Measurements from ENCODE around the gene SLC30A3. TPM values are rescaled to one million over a fixed set of nuclear protein-coding genes. Genes with fewer than 3 reads are reported as not detected.

Gene SLC30A3
- polyA plus RNA-seq, 1 donor from 2014 or later = not detected

DNA sequence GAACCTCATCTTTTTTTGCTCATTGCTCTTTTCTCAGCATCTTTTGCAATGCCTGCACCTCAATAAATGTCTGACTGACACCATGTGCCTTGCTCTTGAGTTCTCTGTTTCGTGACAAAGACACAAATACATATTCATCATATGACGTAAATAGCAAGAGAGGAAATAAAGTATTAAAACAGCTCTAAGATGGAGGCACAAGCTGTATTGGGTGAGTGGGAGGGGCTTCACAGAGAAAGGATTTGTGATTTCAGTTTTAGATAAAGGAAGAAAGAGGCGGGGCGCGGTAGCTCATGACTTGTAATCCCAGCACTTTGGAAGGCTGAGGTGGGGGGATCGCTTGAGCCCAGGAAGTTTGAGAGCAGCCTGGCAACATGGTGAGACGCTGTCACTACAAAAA is 42.8 kb downstream of the SLC30A3 start:
- no peak overlapping the region for H3K4me3 ChIP-seq (ENCODE audit: low read length)
- no peaks in the 10 kb centered on the region for H3K27me3 ChIP-seq (ENCODE audit: insufficient read depth, low read depth, low read length)
- no peak overlapping the region for H2AFZ ChIP-seq (ENCODE audit: low read depth, low read length)
- H3K79me2 ChIP-seq (replicated peaks; ENCODE audit: insufficient read depth, low read length) = no peaks in the 10 kb centered on the region
- no peaks in the 10 kb centered on the region for H3K36me3 ChIP-seq (ENCODE audit: insufficient read depth, low read length)
- no peaks in the 10 kb centered on the region for H3K9me2 ChIP-seq (ENCODE audit: insufficient read depth, low read length)
- no peaks in the 10 kb centered on the region for H4K20me1 ChIP-seq (ENCODE audit: insufficient read depth)
- H3K4me2 ChIP-seq (ENCODE audit: low read length) = no peak overlapping the region
- TF ChIP-seq SMC3 (conservative IDR thresholded peaks at IDR 0.05; ENCODE audit: poor library complexity) = no peak
- TF ChIP-seq, protein P1, sequence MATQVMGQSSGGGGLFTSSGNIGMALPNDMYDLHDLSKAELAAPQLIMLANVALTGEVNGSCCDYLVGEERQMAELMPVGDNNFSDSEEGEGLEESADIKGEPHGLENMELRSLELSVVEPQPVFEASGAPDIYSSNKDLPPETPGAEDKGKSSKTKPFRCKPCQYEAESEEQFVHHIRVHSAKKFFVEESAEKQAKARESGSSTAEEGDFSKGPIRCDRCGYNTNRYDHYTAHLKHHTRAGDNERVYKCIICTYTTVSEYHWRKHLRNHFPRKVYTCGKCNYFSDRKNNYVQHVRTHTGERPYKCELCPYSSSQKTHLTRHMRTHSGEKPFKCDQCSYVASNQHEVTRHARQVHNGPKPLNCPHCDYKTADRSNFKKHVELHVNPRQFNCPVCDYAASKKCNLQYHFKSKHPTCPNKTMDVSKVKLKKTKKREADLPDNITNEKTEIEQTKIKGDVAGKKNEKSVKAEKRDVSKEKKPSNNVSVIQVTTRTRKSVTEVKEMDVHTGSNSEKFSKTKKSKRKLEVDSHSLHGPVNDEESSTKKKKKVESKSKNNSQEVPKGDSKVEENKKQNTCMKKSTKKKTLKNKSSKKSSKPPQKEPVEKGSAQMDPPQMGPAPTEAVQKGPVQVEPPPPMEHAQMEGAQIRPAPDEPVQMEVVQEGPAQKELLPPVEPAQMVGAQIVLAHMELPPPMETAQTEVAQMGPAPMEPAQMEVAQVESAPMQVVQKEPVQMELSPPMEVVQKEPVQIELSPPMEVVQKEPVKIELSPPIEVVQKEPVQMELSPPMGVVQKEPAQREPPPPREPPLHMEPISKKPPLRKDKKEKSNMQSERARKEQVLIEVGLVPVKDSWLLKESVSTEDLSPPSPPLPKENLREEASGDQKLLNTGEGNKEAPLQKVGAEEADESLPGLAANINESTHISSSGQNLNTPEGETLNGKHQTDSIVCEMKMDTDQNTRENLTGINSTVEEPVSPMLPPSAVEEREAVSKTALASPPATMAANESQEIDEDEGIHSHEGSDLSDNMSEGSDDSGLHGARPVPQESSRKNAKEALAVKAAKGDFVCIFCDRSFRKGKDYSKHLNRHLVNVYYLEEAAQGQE (IDR thresholded peaks at IDR 0.05; ENCODE audit: borderline replicate concordance) = no peak
- no peak for TF ChIP-seq EP300 (conservative IDR thresholded peaks at IDR 0.05; ENCODE audit: poor library complexity, severe bottlenecking)
- no peak for TF ChIP-seq EZH2 (IDR thresholded peaks at IDR 0.05; ENCODE audit: borderline replicate concordance, insufficient read depth, low read length, poor library complexity, severe bottlenecking)
- no peak for TF ChIP-seq POLR2AphosphoS5 (IDR thresholded peaks at IDR 0.05)
- TF ChIP-seq, protein P2, sequence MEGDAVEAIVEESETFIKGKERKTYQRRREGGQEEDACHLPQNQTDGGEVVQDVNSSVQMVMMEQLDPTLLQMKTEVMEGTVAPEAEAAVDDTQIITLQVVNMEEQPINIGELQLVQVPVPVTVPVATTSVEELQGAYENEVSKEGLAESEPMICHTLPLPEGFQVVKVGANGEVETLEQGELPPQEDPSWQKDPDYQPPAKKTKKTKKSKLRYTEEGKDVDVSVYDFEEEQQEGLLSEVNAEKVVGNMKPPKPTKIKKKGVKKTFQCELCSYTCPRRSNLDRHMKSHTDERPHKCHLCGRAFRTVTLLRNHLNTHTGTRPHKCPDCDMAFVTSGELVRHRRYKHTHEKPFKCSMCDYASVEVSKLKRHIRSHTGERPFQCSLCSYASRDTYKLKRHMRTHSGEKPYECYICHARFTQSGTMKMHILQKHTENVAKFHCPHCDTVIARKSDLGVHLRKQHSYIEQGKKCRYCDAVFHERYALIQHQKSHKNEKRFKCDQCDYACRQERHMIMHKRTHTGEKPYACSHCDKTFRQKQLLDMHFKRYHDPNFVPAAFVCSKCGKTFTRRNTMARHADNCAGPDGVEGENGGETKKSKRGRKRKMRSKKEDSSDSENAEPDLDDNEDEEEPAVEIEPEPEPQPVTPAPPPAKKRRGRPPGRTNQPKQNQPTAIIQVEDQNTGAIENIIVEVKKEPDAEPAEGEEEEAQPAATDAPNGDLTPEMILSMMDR (IDR thresholded peaks at IDR 0.05; ENCODE audit: poor library complexity, severe bottlenecking) = no peak
- TF ChIP-seq MXI1 (conservative IDR thresholded peaks at IDR 0.05; ENCODE audit: poor library complexity, severe bottlenecking) = no peak
- no peak for TF ChIP-seq RAD21 (conservative IDR thresholded peaks at IDR 0.05)
- no peak for TF ChIP-seq TAF1 (IDR thresholded peaks at IDR 0.05; ENCODE audit: low read depth)
- no peak overlapping the region for H3K9ac ChIP-seq (ENCODE audit: low read length)
- no peaks in the 10 kb centered on the region for H3F3A ChIP-seq (ENCODE audit: insufficient read depth, low read length, poor library complexity, severe bottlenecking)
- H3K9me3 ChIP-seq (ENCODE audit: low read length) = no peaks in the 10 kb centered on the region
- no peak overlapping the region for H3K27ac ChIP-seq (ENCODE audit: low read length)

DNA sequence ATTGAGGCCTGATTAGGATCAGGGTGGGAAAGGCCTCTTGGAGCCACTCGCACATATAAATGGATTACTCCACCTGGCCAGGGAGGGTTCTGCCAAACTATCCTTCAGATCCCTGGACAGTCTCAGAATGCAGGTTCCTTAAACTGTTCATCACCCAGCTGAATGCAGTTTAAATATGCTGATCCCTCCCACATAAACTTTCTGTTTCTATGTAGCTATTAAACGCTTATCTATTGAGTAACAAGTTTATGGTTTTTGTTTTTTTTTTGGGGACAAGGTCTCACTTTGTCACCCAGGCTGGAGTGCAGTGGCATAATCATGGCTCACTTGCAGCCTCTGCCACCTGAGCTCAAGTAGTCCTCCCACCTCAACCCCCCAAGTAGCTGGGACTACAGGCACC is 43.8 kb downstream of the SLC30A3 start:
- Histone ChIP-seq H2AFZ (ENCODE audit: low read depth, low read length) (no peak overlapping the region), H4K20me1 (ENCODE audit: insufficient read depth) (no peaks in the 10 kb centered on the region), H3K4me3 (ENCODE audit: low read length) (no peak overlapping the region), H3K27ac (ENCODE audit: low read length) (no peak overlapping the region), H3K9me2 (ENCODE audit: insufficient read depth, low read length) (no peaks in the 10 kb centered on the region), H3F3A (ENCODE audit: insufficient read depth, low read length, poor library complexity, severe bottlenecking) (no peaks in the 10 kb centered on the region), H3K27me3 (ENCODE audit: insufficient read depth, low read depth, low read length) (no peaks in the 10 kb centered on the region), H3K4me2 (ENCODE audit: low read length) (no peak overlapping the region), H3K9me3 (ENCODE audit: low read length) (no peaks in the 10 kb centered on the region), H3K79me2 (replicated peaks; ENCODE audit: insufficient read depth, low read length) (no peaks in the 10 kb centered on the region), H3K36me3 (ENCODE audit: insufficient read depth, low read length) (no peaks in the 10 kb centered on the region), H3K9ac (ENCODE audit: low read length) (no peak overlapping the region)
- TF ChIP-seq RAD21 (conservative IDR thresholded peaks at IDR 0.05) = no peak
- no peak for TF ChIP-seq TAF1 (IDR thresholded peaks at IDR 0.05; ENCODE audit: low read depth)
- TF ChIP-seq EZH2 (IDR thresholded peaks at IDR 0.05; ENCODE audit: borderline replicate concordance, insufficient read depth, low read length, poor library complexity, severe bottlenecking) = no peak
- TF ChIP-seq SMC3 (conservative IDR thresholded peaks at IDR 0.05; ENCODE audit: poor library complexity) = no peak
- TF ChIP-seq MXI1 (conservative IDR thresholded peaks at IDR 0.05; ENCODE audit: poor library complexity, severe bottlenecking) = no peak
- TF ChIP-seq POLR2AphosphoS5 (IDR thresholded peaks at IDR 0.05) = no peak
- TF ChIP-seq EP300 (conservative IDR thresholded peaks at IDR 0.05; ENCODE audit: poor library complexity, severe bottlenecking) = no peak
- TF ChIP-seq, protein P1 (IDR thresholded peaks at IDR 0.05; ENCODE audit: borderline replicate concordance) = no peak
- TF ChIP-seq, protein P2 (IDR thresholded peaks at IDR 0.05; ENCODE audit: poor library complexity, severe bottlenecking) = no peak

Measured in neural cell (in vitro differentiated cells).